ENCODE results near the gene RFX3.
A peak's percentile ranks its signal among the peaks of the same experiment; 100 is the strongest.

Gene RFX3

DNA sequence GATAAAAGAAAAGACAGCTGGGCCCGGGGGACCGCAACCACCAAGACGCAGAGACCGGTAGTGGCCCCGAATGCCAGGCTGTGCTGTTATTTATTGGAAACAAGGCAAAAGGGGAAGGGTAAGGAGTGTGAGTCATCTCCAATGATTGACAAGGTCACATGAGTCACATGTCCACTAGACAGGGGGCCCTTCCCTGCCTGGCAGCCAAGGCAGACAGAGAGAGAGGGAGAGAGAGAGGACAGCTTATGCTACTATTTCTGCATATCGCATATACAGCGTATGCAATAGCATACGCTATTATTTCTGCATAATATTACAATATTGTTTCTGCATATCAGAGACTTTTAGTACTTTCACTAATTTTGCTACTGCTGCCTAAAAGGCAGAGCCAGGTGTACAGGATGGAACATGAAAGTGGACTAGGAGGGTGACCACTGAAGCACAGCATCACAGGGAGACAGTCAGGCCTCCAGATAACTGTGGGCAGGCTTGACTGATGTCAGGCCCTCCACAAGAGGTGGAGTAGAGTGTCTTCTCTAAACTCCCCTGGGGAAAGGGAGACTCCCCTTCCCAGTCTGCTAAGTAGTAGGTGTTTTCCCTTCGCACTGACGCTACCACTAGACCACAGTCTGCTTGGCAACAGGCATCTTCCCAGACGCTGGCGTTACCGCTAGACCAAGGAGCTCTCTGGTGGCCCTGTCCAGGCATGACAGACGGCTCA, 50.3 kb downstream of the RFX3 start:
- no peak for DNase-seq

DNA sequence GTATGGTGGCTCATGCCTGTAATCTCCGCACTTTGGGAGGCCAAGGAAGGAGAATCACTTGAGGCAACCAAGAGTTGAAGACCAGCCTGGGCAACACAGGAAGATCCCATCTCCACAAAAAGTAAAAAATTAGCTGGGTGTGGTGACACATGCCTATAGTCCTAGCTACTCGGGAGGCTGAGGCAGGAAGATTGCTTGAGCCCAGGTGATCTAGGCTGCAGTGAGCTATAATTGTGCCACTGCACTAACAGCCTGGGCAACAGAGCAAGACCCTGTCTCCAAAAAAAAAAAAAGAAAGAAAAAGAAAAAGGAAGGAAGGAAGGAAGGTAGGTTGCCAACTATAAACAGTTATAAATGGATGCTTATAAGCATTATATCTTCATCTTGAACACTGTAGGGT, 51.0 kb downstream of the RFX3 start:
- DNase-seq = no peak

DNA sequence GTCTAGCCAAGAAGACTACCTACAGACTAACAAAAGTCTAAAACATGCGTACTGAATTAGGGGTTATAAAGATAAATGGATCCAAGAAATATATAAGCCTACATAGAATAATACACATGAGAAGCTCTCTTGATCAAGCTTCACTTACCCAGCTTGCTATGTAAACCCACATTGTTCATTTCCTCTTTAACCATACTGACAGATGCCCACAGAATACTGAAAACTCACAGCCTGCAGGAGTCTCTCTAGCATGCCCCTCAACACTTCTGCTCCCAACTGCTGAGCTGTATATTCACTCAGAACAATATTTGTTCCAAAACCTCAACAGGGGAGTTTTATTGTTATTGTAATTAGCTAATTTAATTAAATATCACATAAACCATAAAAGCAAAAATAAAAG, 52.4 kb downstream of the RFX3 start:
- DNase-seq = no peak

GRCh38 chr9:3471883-3472282, 53.9 kb downstream of the RFX3 start:
- DNase-seq = no peak

DNA sequence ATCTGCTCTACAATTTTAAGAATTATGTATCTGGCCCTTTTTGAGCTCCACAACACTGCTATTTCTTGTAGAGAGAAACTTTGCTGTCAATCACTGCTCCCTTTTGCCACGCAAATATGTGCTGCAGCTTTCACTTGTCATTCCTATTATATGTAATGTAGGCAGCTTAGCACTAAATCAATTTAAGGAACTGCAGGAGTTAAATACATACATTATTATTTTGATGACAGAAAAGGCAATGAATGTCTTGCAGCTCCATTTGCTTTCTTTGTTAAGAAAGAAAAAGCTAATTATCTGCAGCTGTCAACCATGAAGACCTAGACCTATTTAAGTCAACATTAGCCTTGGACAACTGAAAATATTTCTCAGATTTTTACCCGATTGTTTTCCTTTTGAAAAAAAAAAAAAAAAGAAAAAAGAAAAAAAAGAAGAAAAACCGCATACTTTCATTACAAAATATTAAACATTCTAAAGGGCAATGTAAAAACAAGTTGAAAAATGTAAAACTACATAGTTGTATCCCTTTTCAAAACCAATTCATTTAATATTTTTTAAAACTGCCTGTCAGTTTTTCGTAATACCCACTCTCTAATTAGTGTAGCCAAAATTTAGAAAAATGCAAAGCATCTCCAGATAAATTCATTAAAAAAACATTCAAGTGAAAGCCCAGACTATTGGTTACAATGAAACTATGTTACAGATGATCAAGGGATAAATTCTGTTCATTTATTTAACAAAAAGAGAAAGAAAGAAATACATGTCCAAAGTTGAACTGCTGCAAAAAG, 57.2 kb downstream of the RFX3 start:
- no peak for DNase-seq

- peak; percentile 15 for DNase-seq
Measured at GRCh38 chr9:3467593-3468219, 58.1 kb downstream of the RFX3 start.

- DNase-seq = no peak
Measured at GRCh38 chr9:3464033-3464638, 61.7 kb downstream of the RFX3 start.

DNA sequence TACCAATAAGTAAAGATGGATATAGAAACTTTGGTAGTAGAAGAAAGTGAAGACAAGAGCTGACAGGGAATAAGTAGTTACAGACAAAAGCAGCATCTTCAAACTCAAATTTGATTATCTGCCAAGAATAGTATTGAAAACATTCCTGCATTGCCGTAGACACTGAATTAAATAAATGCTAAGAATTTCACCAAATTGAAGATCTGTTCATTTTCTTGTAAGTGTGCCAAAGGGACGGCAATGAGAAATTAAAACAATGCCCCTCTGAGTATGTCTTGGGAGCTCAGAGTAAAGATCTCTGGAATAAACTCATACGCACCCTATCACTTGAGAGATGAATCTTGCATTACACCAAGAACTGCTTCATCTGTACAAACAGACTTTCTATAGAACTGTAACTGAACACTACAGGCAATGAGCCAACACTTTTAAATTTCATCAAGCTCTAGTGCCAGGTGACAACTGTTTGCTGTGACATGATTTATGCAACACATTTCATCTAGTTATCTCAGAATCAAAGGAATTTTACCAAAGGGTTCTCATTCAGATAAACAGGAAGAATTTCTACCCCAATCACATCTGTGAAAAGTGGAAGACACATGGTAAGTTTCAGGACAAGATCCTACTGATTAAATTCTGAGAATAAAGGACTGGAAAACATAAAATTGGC, 66.9 kb downstream of the RFX3 start:
- DNase-seq = no peak

- DNase-seq = no peak
Measured at GRCh38 chr9:3457175-3457574, 68.6 kb downstream of the RFX3 start.

- no peak for DNase-seq
Measured at GRCh38 chr9:3455717-3456116, 70.1 kb downstream of the RFX3 start.

- DNase-seq = no peak
Measured at GRCh38 chr9:3455094-3455493, 70.7 kb downstream of the RFX3 start.

- DNase-seq = no peak
Measured at GRCh38 chr9:3451956-3452355, 73.8 kb downstream of the RFX3 start.

DNA sequence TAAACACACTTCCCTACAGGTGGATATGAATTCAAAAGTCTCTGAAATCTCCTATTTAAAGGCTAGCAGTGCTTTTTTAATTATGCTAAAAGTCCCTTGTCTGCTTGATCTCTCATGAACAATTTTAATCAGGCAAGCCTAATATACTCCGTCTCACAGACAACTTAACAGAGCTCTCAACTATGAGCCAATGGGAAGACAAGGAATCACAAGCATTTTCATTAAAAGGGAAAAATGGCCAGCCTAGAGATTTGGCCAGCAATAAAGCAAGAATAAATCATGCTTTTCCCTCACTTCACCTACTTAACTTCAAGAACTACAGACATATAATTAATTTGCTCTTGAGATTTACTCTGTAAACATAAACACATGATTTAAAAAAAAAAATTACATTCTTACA, 78.0 kb downstream of the RFX3 start:
- DNase-seq = no peak

DNA sequence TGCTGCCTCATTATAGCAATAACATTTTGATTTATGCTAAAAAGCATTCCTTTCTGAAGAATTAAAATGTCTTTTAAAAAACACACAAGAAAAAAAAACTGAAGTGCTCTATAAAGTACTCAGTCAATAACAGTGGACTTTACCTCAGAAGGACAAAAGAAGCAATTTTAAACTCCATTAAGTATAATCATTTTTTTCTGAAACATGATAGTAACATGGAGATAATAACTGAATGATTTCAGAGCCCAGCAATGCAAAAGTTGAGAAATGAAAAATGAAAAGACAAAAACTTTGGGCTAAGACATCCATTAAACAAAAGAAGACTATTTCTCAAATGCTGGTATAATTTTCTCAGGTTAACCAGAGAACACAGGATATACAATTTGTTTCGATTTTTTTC, 78.7 kb downstream of the RFX3 start:
- DNase-seq = no peak

- DNase-seq = no peak
Measured at GRCh38 chr9:3446313-3446712, 79.5 kb downstream of the RFX3 start.

DNA sequence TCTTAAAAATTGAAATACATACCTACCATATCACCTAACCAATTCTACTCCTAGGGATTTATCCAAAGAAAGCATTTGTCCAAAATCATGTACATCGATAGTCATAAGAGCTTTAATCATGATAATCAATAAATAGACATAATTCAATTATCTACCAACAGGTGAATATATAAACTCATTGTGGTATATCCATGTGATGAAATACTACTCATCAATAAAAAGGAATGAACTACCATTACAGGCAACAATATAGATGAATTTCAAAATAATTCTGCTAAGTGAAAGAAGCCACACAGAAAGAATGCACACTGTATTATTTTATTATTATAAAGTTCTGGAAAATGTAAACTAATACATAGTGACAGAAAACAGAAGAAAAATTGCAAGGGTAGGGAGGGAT, 81.8 kb downstream of the RFX3 start:
- no peak for DNase-seq

DNA sequence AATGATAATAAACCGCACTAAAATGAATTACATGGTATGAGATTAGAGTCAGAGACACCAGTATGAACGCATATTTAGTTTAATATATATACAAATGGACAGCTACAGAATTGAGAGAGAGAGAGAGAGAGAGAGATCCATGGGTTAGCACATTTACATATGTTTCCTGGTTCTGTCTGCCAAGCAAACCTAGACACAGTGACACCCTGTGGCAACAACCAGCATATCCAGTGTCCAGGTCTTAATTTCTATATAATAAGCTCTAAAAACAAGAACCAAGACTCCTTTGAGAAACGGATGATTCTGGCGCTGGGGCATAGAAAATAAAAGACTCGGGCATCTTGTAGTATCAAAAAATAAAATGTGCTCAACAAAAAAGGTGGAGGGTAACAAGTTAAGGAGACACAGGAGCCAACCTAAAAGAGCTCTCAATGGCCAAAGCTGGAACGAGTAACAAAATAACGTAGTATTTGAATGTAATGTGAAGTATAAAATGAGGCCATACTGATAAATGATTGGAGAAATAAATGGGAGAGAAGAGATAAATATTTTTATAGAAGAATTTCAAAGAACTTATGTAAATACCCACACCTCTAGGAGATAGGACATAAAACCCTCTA, 84.5 kb downstream of the RFX3 start:
- no peak for DNase-seq

DNA sequence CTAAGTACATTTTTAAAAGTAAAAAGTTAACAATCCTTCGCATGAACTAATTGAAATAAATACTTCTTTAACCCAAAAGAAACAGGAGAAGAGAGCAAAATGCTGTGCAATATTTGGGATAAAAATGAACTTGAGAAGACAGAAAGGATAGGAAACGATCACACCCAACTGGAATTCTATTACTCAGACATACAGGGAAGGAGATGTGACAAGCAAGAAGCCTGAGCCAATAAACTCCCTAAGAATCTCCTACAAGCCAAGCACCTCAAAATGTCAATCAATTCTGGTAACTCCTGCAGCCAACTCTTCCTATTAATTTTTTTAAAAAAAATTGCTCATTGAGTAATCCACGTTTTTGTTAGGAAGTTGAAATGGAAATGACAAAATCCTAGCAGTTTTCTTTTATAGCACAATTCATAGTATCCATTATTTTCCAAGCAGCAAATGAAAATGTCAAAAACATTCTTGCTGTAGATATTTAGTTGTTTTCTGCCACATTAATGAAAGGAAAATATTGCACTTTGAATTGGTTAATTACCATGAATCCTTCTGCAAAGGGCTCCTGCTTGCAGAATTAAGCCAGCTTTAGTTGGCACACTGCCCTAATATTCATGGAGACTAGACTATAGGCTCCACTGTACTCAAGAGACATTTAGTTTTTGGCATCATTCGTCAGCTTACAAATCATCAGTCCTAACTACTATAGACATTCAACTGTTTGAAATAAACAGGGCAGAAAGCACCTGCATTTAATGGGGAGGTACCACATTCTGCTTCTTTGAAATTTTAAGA, 89.0 kb downstream of the RFX3 start:
- DNase-seq = no peak

- no peak for DNase-seq
Measured at GRCh38 chr9:3435732-3436131, 90.1 kb downstream of the RFX3 start.

- no peak for DNase-seq
Measured at GRCh38 chr9:3434594-3434993, 91.2 kb downstream of the RFX3 start.

DNA sequence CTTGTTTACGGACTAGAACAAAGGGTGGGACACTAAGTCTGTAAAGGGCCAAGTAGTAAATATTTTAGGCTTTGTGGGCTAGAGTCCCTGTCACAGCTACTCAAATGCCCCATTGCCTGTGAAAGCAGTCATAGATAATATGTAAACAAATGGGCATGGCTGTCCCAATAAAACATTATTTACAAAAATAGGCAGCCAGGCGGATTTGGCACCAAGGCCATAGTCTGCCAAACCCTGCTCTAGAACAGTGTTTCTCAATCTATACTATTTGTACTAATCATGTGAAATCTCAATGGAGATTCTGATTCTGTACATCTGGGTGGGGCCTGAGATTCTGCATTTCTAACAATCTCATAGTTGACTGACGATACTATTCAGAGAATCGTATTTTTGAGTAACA, 92.0 kb downstream of the RFX3 start:
- no peak for DNase-seq

- no peak for DNase-seq
Measured at GRCh38 chr9:3433066-3433465, 92.7 kb downstream of the RFX3 start.

All from NCI-H510A (cell line).